ENCODE results near the gene SAMD4B. TPM values are rescaled to one million over a fixed set of nuclear protein-coding genes. Genes with fewer than 3 reads are reported as not detected.

The SAMD4B gene
- total RNA-seq, 1 experiment from 2014 or later, result 80.4 TPM

GRCh38 chr19:39411081-39411831 lies 69.0 kb downstream of the SAMD4B start:
- no TSS peak for BruUV-seq (replicated peaks)
- H3K27me3 ChIP-seq (ENCODE audit: low read length), result no peaks in the 10 kb centered on the region
- ChIA-PET CTCF (interaction anchor here (1.0 kb wide), 1 partner anchor 9 kb away, joined by 3 read pairs; no protein-coding TSS in a partner anchor), POLR2A (ENCODE audit: unreplicated experiment) (no interaction called here)
- peak overlapping the region; percentile 83 for H3K27ac ChIP-seq (ENCODE audit: low read length)
- H3K4me1 ChIP-seq (ENCODE audit: insufficient read depth, low read length), result peaks cover 31% of the 10 kb centered on the region
- no peaks in the 10 kb centered on the region for H3F3A ChIP-seq (ENCODE audit: low read length, unreplicated experiment)
- ATAC-seq (no peak), DNase-seq (no peak)
- H3K9me2 ChIP-seq (replicated peaks; ENCODE audit: low read length), result no peaks in the 10 kb centered on the region
- H3K36me3 ChIP-seq (ENCODE audit: low read depth, low read length), result peaks cover 9% of the 10 kb centered on the region
- TF ChIP-seq CTCF (conservative IDR thresholded peaks at IDR 0.05; ENCODE audit: low read depth, low read length) (no peak), EZH2 (IDR thresholded peaks at IDR 0.05; ENCODE audit: low read length, unreplicated experiment) (no peak), EZH2phosphoT487 (IDR thresholded peaks at IDR 0.05; ENCODE audit: borderline replicate concordance, low read length) (no peak)
- intact Hi-C loops (cut with micrococcal nuclease), result loop anchor here (1.0 kb wide), 1 partner anchor 14 kb away; no protein-coding TSS in a partner anchor
- no peak overlapping the region for H2AFZ ChIP-seq (ENCODE audit: low read length)
- peak overlapping the region; percentile 52 for H3K4me3 ChIP-seq (ENCODE audit: low read length)
- H3K79me2 ChIP-seq (ENCODE audit: low read length), result peaks cover 22% of the 10 kb centered on the region
- H3K9me3 ChIP-seq (ENCODE audit: low read length), result no peaks in the 10 kb centered on the region
- H4K20me1 ChIP-seq (ENCODE audit: low read length), result peaks cover 20% of the 10 kb centered on the region
- H3K9ac ChIP-seq (ENCODE audit: low read length), result peak overlapping the region; percentile 79
- H3K4me2 ChIP-seq (ENCODE audit: low read length), result peak overlapping the region; percentile 90

- Histone ChIP-seq H3K27ac (ENCODE audit: low read length) (peak overlapping the region; percentile 83), H2AFZ (ENCODE audit: low read length) (no peak overlapping the region)
Observed at GRCh38 chr19:39411832-39412099, 69.5 kb downstream of the SAMD4B start.

More at GRCh38 chr19:39411832-39412099, 69.5 kb downstream of the SAMD4B start:
- peaks cover 9% of the 10 kb centered on the region for H3K36me3 ChIP-seq (ENCODE audit: low read depth, low read length)
- peaks cover 30% of the 10 kb centered on the region for H3K4me1 ChIP-seq (ENCODE audit: insufficient read depth, low read length)
- intact Hi-C loops (cut with micrococcal nuclease), result loop anchor here (1.0 to 2.0 kb wide), 2 partner anchors 14 to 19 kb away; no protein-coding TSS in a partner anchor
- peaks cover 21% of the 10 kb centered on the region for H3K79me2 ChIP-seq (ENCODE audit: low read length)
- TF ChIP-seq EZH2phosphoT487 (IDR thresholded peaks at IDR 0.05; ENCODE audit: borderline replicate concordance, low read length) (no peak), EZH2 (IDR thresholded peaks at IDR 0.05; ENCODE audit: low read length, unreplicated experiment) (no peak), CTCF (conservative IDR thresholded peaks at IDR 0.05; ENCODE audit: low read depth, low read length) (peak; percentile 91)
- H3K9me2 ChIP-seq (replicated peaks; ENCODE audit: low read length), result no peaks in the 10 kb centered on the region
- H3K4me2 ChIP-seq (ENCODE audit: low read length), result peak overlapping the region; percentile 90
- H3K9ac ChIP-seq (ENCODE audit: low read length), result 0 out of 2 replicates have a peak overlapping the region, but pooled peaks have one; percentile 2
- H3K27me3 ChIP-seq (ENCODE audit: low read length), result no peaks in the 10 kb centered on the region
- H3K9me3 ChIP-seq (ENCODE audit: low read length), result no peaks in the 10 kb centered on the region
- DNase-seq, result peak; percentile 86
- ChIA-PET POLR2A (ENCODE audit: unreplicated experiment) (no interaction called here), CTCF (interaction anchor here (1.0 kb wide), 1 partner anchor 9 kb away, joined by 3 read pairs; no protein-coding TSS in a partner anchor)
- peak overlapping the region; percentile 52 for H3K4me3 ChIP-seq (ENCODE audit: low read length)
- BruUV-seq (replicated peaks), result no TSS peak
- peaks cover 19% of the 10 kb centered on the region for H4K20me1 ChIP-seq (ENCODE audit: low read length)
- ATAC-seq, result peak; percentile 39
- no peaks in the 10 kb centered on the region for H3F3A ChIP-seq (ENCODE audit: low read length, unreplicated experiment)

All from PC-3 (cell line).